ENCODE results near the gene SAMHD1.
"Not testable (repeated sequence)": the region's sequence is repeated elsewhere in the genome, so short reads cannot be mapped to it uniquely, and the experiment has no call there.

Gene SAMHD1

GRCh38 chr20:36950414-36951197, 902 bp downstream of the SAMHD1 start:
- FAIRE-seq, result peak; percentile 9
- TF ChIP-seq POLR2A (IDR thresholded peaks at IDR 0.05; ENCODE audit: low read depth, low read length), result no peak
- no peak for TF ChIP-seq TAF1 (IDR thresholded peaks at IDR 0.05; ENCODE audit: borderline replicate concordance, low read depth, low read length)
- TF ChIP-seq POLR2AphosphoS5 (IDR thresholded peaks at IDR 0.05; ENCODE audit: low read depth, low read length), result no peak
- no peak for DNase-seq (ENCODE audit: insufficient read length)

GRCh38 chr20:36941401-36941835, 10.1 kb downstream of the SAMHD1 start:
- FAIRE-seq (no peak), DNase-seq (ENCODE audit: insufficient read length) (no peak)
- TF ChIP-seq POLR2AphosphoS5 (IDR thresholded peaks at IDR 0.05; ENCODE audit: low read depth, low read length) (no peak), TAF1 (IDR thresholded peaks at IDR 0.05; ENCODE audit: borderline replicate concordance, low read depth, low read length) (no peak), POLR2A (IDR thresholded peaks at IDR 0.05; ENCODE audit: low read depth, low read length) (no peak)

- FAIRE-seq (no peak), DNase-seq (ENCODE audit: insufficient read length) (no peak)
- TF ChIP-seq POLR2A (IDR thresholded peaks at IDR 0.05; ENCODE audit: low read depth, low read length) (no peak), POLR2AphosphoS5 (IDR thresholded peaks at IDR 0.05; ENCODE audit: low read depth, low read length) (no peak), TAF1 (IDR thresholded peaks at IDR 0.05; ENCODE audit: borderline replicate concordance, low read depth, low read length) (no peak)
These were observed 14.1 kb downstream of the SAMHD1 start for GRCh38 chr20:36937402-36937770.

- not testable (repeated sequence) for FAIRE-seq; DNase-seq (ENCODE audit: insufficient read length)
These were observed 14.6 kb downstream of the SAMHD1 start for GRCh38 chr20:36936761-36937401.

- DNase-seq (ENCODE audit: insufficient read length), result no peak
- TF ChIP-seq POLR2A (IDR thresholded peaks at IDR 0.05; ENCODE audit: low read depth, low read length) (no peak), POLR2AphosphoS5 (IDR thresholded peaks at IDR 0.05; ENCODE audit: low read depth, low read length) (no peak), TAF1 (IDR thresholded peaks at IDR 0.05; ENCODE audit: borderline replicate concordance, low read depth, low read length) (no peak)
- FAIRE-seq, result no peak
These were observed 15.2 kb downstream of the SAMHD1 start for GRCh38 chr20:36936341-36936740.

- not testable (repeated sequence) for DNase-seq (ENCODE audit: insufficient read length); FAIRE-seq
These were observed 17.9 kb downstream of the SAMHD1 start for GRCh38 chr20:36933571-36933970.

- FAIRE-seq (no peak), DNase-seq (ENCODE audit: insufficient read length) (no peak)
- TF ChIP-seq POLR2A (IDR thresholded peaks at IDR 0.05; ENCODE audit: low read depth, low read length), result no peak
- TF ChIP-seq TAF1 (IDR thresholded peaks at IDR 0.05; ENCODE audit: borderline replicate concordance, low read depth, low read length), result no peak
- no peak for TF ChIP-seq POLR2AphosphoS5 (IDR thresholded peaks at IDR 0.05; ENCODE audit: low read depth, low read length)
These were observed 18.8 kb downstream of the SAMHD1 start for GRCh38 chr20:36932476-36933426.

- FAIRE-seq; DNase-seq (ENCODE audit: insufficient read length): not testable (repeated sequence)
These were observed 19.4 kb downstream of the SAMHD1 start for GRCh38 chr20:36932067-36932466.

GRCh38 chr20:36929691-36930090, 21.8 kb downstream of the SAMHD1 start:
- FAIRE-seq (no peak), DNase-seq (ENCODE audit: insufficient read length) (no peak)
- TF ChIP-seq POLR2AphosphoS5 (IDR thresholded peaks at IDR 0.05; ENCODE audit: low read depth, low read length), result no peak
- no peak for TF ChIP-seq TAF1 (IDR thresholded peaks at IDR 0.05; ENCODE audit: borderline replicate concordance, low read depth, low read length)

GRCh38 chr20:36929290-36929689, 22.2 kb downstream of the SAMHD1 start:
- DNase-seq (ENCODE audit: insufficient read length) (no peak), FAIRE-seq (no peak)
- no peak for TF ChIP-seq POLR2A (IDR thresholded peaks at IDR 0.05; ENCODE audit: low read depth, low read length)
- TF ChIP-seq POLR2AphosphoS5 (IDR thresholded peaks at IDR 0.05; ENCODE audit: low read depth, low read length), result no peak
- TF ChIP-seq TAF1 (IDR thresholded peaks at IDR 0.05; ENCODE audit: borderline replicate concordance, low read depth, low read length), result no peak

GRCh38 chr20:36927704-36928103, 23.8 kb downstream of the SAMHD1 start:
- no peak for TF ChIP-seq TAF1 (IDR thresholded peaks at IDR 0.05; ENCODE audit: borderline replicate concordance, low read depth, low read length)
- no peak for TF ChIP-seq POLR2AphosphoS5 (IDR thresholded peaks at IDR 0.05; ENCODE audit: low read depth, low read length)
- TF ChIP-seq POLR2A (IDR thresholded peaks at IDR 0.05; ENCODE audit: low read depth, low read length), result no peak
- FAIRE-seq, result no peak
- no peak for DNase-seq (ENCODE audit: insufficient read length)

GRCh38 chr20:36926653-36927200, 24.8 kb downstream of the SAMHD1 start:
- no peak for FAIRE-seq
- DNase-seq (ENCODE audit: insufficient read length), result no peak

More at GRCh38 chr20:36926653-36927200, 24.8 kb downstream of the SAMHD1 start:
- TF ChIP-seq TAF1 (IDR thresholded peaks at IDR 0.05; ENCODE audit: borderline replicate concordance, low read depth, low read length), result no peak
- no peak for TF ChIP-seq POLR2A (IDR thresholded peaks at IDR 0.05; ENCODE audit: low read depth, low read length)
- TF ChIP-seq POLR2AphosphoS5 (IDR thresholded peaks at IDR 0.05; ENCODE audit: low read depth, low read length), result no peak

All from GM12892 (cell line).